H1 (cell line): ENCODE data around the gene CCDC120. TPM values are rescaled to one million over a fixed set of nuclear protein-coding genes. Genes with fewer than 3 reads are reported as not detected.

ENCODE experiments used
- CTCF ChIA-PET: fragments of 300-600 bp; sonication (Branson Sonifier 250); formaldehyde crosslinking; loops from one replicate; lab custom pipeline; 2021; ENCODE audit not compliant: partially characterized antibody; lab: Charles Lee
- POLR2A ChIA-PET: fragments of 300-600 bp; sonication (Branson Sonifier 250); formaldehyde crosslinking; loops from one replicate; lab custom pipeline; 2021; ENCODE audit warnings: inconsistent platforms; ENCODE audit not compliant: partially characterized antibody; lab: Charles Lee
- DNase-seq, 2 experiments: peaks; one replicate each; pipeline versions ENCODE4 v3.0.0 to v3.0.0-alpha.2; 2010 to 2022; ENCODE audit warnings: low spot score in 2 of 2, low read depth in 1 of 2, mixed read lengths in 1 of 2
- FAIRE-seq: peaks from 2 replicates; lab custom pipeline; 2011; peaks lifted over from hg19 to GRCh38; lab: Jason Lieb, UNC
- H2AFZ ChIP-seq: 2 replicates; pipeline ENCODE4 v1.8.1; 2012; ENCODE audit warnings: low read length, inconsistent platforms
- H2AK5ac ChIP-seq: 2 replicates; pipeline ENCODE4 v1.6.1; 2013; ENCODE audit warnings: low read depth, low read length
- H2BK120ac ChIP-seq: replicated peaks from 2 replicates; pipeline ENCODE3; 2013; ENCODE audit warnings: low read depth, low read length, inconsistent platforms
- H2BK12ac ChIP-seq: 2 replicates; pipeline ENCODE4 v1.6.1; 2013; ENCODE audit warnings: low read depth, low read length
- H2BK15ac ChIP-seq: 2 replicates; pipeline ENCODE4 v1.6.1; 2013; ENCODE audit warnings: low read length
- H2BK20ac ChIP-seq: 2 replicates; pipeline ENCODE4 v1.6.1; 2013; ENCODE audit warnings: low read length
- H2BK5ac ChIP-seq: 2 replicates; pipeline ENCODE4 v1.6.1; 2013; ENCODE audit warnings: low read depth, low read length
- H3K14ac ChIP-seq: 2 replicates; pipeline ENCODE4 v1.6.1; 2013; ENCODE audit warnings: inconsistent platforms; ENCODE audit not compliant: insufficient read length
- H3K18ac ChIP-seq: 2 replicates; pipeline ENCODE4 v1.6.1; 2013; ENCODE audit warnings: low read length; ENCODE audit errors: extremely low read depth
- H3K23ac ChIP-seq: 2 replicates; pipeline ENCODE4 v1.6.1; 2013; ENCODE audit warnings: inconsistent platforms; ENCODE audit not compliant: insufficient read length
- H3K23me2 ChIP-seq: 2 replicates; pipeline ENCODE4 v1.6.1; 2013; ENCODE audit warnings: low read depth, low read length
- H3K27ac ChIP-seq: 2 replicates; pipeline ENCODE4 v1.6.1; 2011; ENCODE audit warnings: low read depth, low read length, inconsistent platforms
- H3K27me3 ChIP-seq, 4 experiments: replicated peaks in 1 of 4; 1 replicate in 1 of 4; 2 replicates in 3 of 4; pipeline versions ENCODE4 v1.6.1 to v1.8.1; 2011 to 2013; ENCODE audit warnings: low read length in 3 of 4, mild to moderate bottlenecking in 3 of 4, inconsistent platforms in 2 of 4, mixed read lengths in 2 of 4, moderate library complexity in 1 of 4; ENCODE audit not compliant: control insufficient read depth in 3 of 4, insufficient read depth in 3 of 4; ENCODE audit errors: extremely low read depth in 1 of 4
- H3K36me3 ChIP-seq, 4 experiments: 2 replicates each; pipeline versions ENCODE4 v1.6.1 to v1.8.1; 2011 to 2013; ENCODE audit warnings: mild to moderate bottlenecking in 4 of 4, low read length in 3 of 4, moderate library complexity in 2 of 4, control low read depth in 1 of 4, inconsistent platforms in 1 of 4; ENCODE audit not compliant: insufficient read depth in 4 of 4, control insufficient read depth in 2 of 4
- H3K4ac ChIP-seq: replicated peaks from 2 replicates; pipeline ENCODE3; 2013; ENCODE audit warnings: low read length, low read depth, mixed read lengths, inconsistent platforms; ENCODE audit not compliant: insufficient read length
- H3K4me1 ChIP-seq, 4 experiments: replicated peaks in 1 of 4; 1 replicate in 1 of 4; 2 replicates in 3 of 4; pipeline versions ENCODE4 v1.6.1 to v1.8.1; 2011 to 2013; ENCODE audit warnings: low read length in 3 of 4, inconsistent platforms in 2 of 4, mixed read lengths in 1 of 4; ENCODE audit not compliant: insufficient read depth in 4 of 4, control insufficient read depth in 3 of 4
- H3K4me2 ChIP-seq, 2 experiments: 2 replicates each; pipeline versions ENCODE4 v1.6.1 to v1.8.1; 2011 to 2013; ENCODE audit warnings: low read depth in 2 of 2, low read length in 2 of 2, control low read depth in 1 of 2, inconsistent platforms in 1 of 2, mild to moderate bottlenecking in 1 of 2; ENCODE audit not compliant: insufficient read depth in 1 of 2
- H3K4me3 ChIP-seq, 4 experiments: fragments of 200-600, 300-600 bp in 1 of 4; sonication (generic), shearing (Covaris generic), sonication (Bioruptor Twin) in 1 of 4; 2 replicates each; pipeline versions ENCODE4 v1.5.1 to v1.8.1; 2011 to 2016; ENCODE audit warnings: low read length in 4 of 4, low read depth in 3 of 4, control low read depth in 2 of 4, inconsistent platforms in 2 of 4, mild to moderate bottlenecking in 2 of 4, mixed read lengths in 1 of 4, moderate library complexity in 1 of 4; ENCODE audit not compliant: insufficient read depth in 2 of 4; ENCODE audit errors: extremely low read depth in 1 of 4
- H3K56ac ChIP-seq: replicated peaks from 2 replicates; pipeline ENCODE3; 2013; ENCODE audit warnings: low read depth, mild to moderate bottlenecking, mixed read lengths, low read length, inconsistent platforms; ENCODE audit not compliant: insufficient read length
- H3K79me1 ChIP-seq: 2 replicates; pipeline ENCODE4 v1.6.1; 2013; ENCODE audit warnings: low read depth, low read length, control low read depth
- H3K79me2 ChIP-seq, 2 experiments: 2 replicates each; pipeline versions ENCODE4 v1.6.1 to v1.8.1; 2012 to 2013; ENCODE audit warnings: low read length in 2 of 2, mild to moderate bottlenecking in 2 of 2, inconsistent platforms in 1 of 2; ENCODE audit not compliant: insufficient read depth in 2 of 2, control insufficient read depth in 1 of 2
- H3K9ac ChIP-seq, 4 experiments: replicated peaks in 1 of 4; 1 replicate in 1 of 4; 2 replicates in 3 of 4; pipeline versions ENCODE4 v1.6.1 to v1.8.1; 2011 to 2013; ENCODE audit warnings: low read depth in 3 of 4, low read length in 3 of 4, control low read depth in 2 of 4, mild to moderate bottlenecking in 2 of 4, moderate library complexity in 2 of 4, inconsistent platforms in 1 of 4; ENCODE audit errors: extremely low read depth in 1 of 4
- H3K9me3 ChIP-seq, 2 experiments: 2 replicates each; pipeline versions ENCODE4 v1.6.1 to v1.8.1; 2012 to 2013; ENCODE audit warnings: mild to moderate bottlenecking in 2 of 2, moderate library complexity in 2 of 2, control low read depth in 1 of 2, inconsistent platforms in 1 of 2, low read depth in 1 of 2, low read length in 1 of 2, mixed read lengths in 1 of 2; ENCODE audit not compliant: insufficient read depth in 2 of 2
- H4K20me1 ChIP-seq, 2 experiments: replicated peaks in 1 of 2; 2 replicates each; pipeline versions ENCODE3 to v1.8.1; 2011 to 2013; ENCODE audit warnings: inconsistent platforms in 2 of 2, low read length in 2 of 2, mild to moderate bottlenecking in 1 of 2; ENCODE audit not compliant: insufficient read depth in 2 of 2, control insufficient read depth in 1 of 2
- H4K5ac ChIP-seq: 2 replicates; pipeline ENCODE4 v1.6.1; 2013; ENCODE audit warnings: low read length, low read depth, mixed read lengths, inconsistent platforms; ENCODE audit not compliant: insufficient read length
- H4K8ac ChIP-seq: 2 replicates; pipeline ENCODE4 v1.8.0; 2013; ENCODE audit warnings: mild to moderate bottlenecking, moderate library complexity, low read length, inconsistent platforms; ENCODE audit not compliant: insufficient read depth; ENCODE audit errors: extremely low read depth
- H4K91ac ChIP-seq: replicated peaks from 2 replicates; pipeline ENCODE3; 2013; ENCODE audit warnings: low read length, mixed read lengths, inconsistent platforms; ENCODE audit not compliant: insufficient read length
- CHD1 ChIP-seq: IDR thresholded peaks from 2 replicates; pipeline ENCODE4 v1.6.1; 2012; ENCODE audit warnings: low read depth, low read length, improper control_type of control experiment
- CTBP2 ChIP-seq: IDR thresholded peaks from 2 replicates; pipeline ENCODE4 v1.7.0; 2011; ENCODE audit warnings: borderline replicate concordance, mild to moderate bottlenecking, moderate library complexity, mixed read lengths, low read length; ENCODE audit not compliant: insufficient read depth, insufficient read length
- E2F6 ChIP-seq: IDR thresholded peaks from 2 replicates; pipeline ENCODE4 v1.6.1; 2012; ENCODE audit warnings: inconsistent platforms
- EZH2 ChIP-seq: fragments of 200-600 bp; sonication (generic); IDR thresholded peaks from 2 replicates; pipeline ENCODE4 v1.7.1; 2012; ENCODE audit warnings: low read depth, mild to moderate bottlenecking, moderate library complexity, low read length, inconsistent platforms; ENCODE audit not compliant: severe bottlenecking
- MAFK ChIP-seq: IDR thresholded peaks from 2 replicates; pipeline ENCODE4 v1.6.1; 2012; ENCODE audit warnings: low read depth, mild to moderate bottlenecking, improper control_type of control experiment, low read length
- POLR2A ChIP-seq, 2 experiments: IDR thresholded peaks; 1 replicate in 1 of 2; 2 replicates in 1 of 2; pipeline ENCODE4 v1.6.1; 2011; ENCODE audit warnings: low read depth in 2 of 2, low read length in 2 of 2, mild to moderate bottlenecking in 2 of 2; ENCODE audit errors: control extremely low read depth in 1 of 2
- RBBP5 ChIP-seq: IDR thresholded peaks from 2 replicates; pipeline ENCODE4 v1.7.1; 2012; ENCODE audit warnings: low read depth, mild to moderate bottlenecking, inconsistent platforms, low read length, moderate library complexity, borderline replicate concordance
- SP2 ChIP-seq: IDR thresholded peaks from 2 replicates; pipeline ENCODE4 v1.6.1; 2012; ENCODE audit warnings: mild to moderate bottlenecking, low read length, inconsistent platforms
- SRF ChIP-seq: IDR thresholded peaks from 2 replicates; pipeline ENCODE4 v1.6.1; 2011; ENCODE audit warnings: mild to moderate bottlenecking, low read depth, low read length, moderate library complexity
- TBP ChIP-seq: IDR thresholded peaks from 2 replicates; pipeline ENCODE4 v1.6.1; 2011; ENCODE audit warnings: low read depth, low read length, improper control_type of control experiment
- TCF12 ChIP-seq: IDR thresholded peaks from 2 replicates; pipeline ENCODE4 v1.6.1; 2011; ENCODE audit warnings: low read depth, mild to moderate bottlenecking, low read length
- USF2 ChIP-seq: IDR thresholded peaks from 2 replicates; pipeline ENCODE4 v1.6.1; 2011; ENCODE audit warnings: low read length, improper control_type of control experiment
- ZNF274 ChIP-seq: IDR thresholded peaks from 2 replicates; pipeline ENCODE4 v1.7.0; 2012; ENCODE audit warnings: low read length, borderline replicate concordance; ENCODE audit errors: extremely low read depth
- WGBS, 2 experiments: shearing (Covaris generic) in 1 of 2; methylation state at CpG; one replicate each; pipeline versions ENCODE4 v1.1.6 to v1.1.7; 2013 to 2015; ENCODE audit warnings: low lambda C conversion rate in 2 of 2, mixed read lengths in 2 of 2, inconsistent platforms in 1 of 2, low coverage in 1 of 2, missing lambda C conversion rate in 1 of 2; ENCODE audit not compliant: insufficient replicate concordance in 2 of 2, insufficient coverage in 1 of 2, insufficient read length in 1 of 2; ENCODE audit errors: extremely low coverage in 1 of 2, missing lambda C conversion rate in 1 of 2; 5-methylcytosine and 5-hydroxymethylcytosine counted together
- polyA plus RNA-seq, 7 experiments: library from polyadenylated mRNA; depleted of rRNA in 3 of 7; stranded (reverse) in 5 of 7; unstranded in 2 of 7; fragments of >200 nt in 5 of 7; fragments of 200-250 nt in 2 of 7; gene quantifications; 1 replicate in 5 of 7; 2 replicates in 1 of 7; 4 replicates in 1 of 7; pipeline versions ENCODE4 v1.2.1 to v1.2.3, GENCODE V29; 2011 to 2013; ENCODE audit warnings: missing spikeins in 2 of 7, mixed read lengths in 2 of 7
- total RNA-seq: library from RNA; stranded (reverse); fragmentation: NEBNext Ultra II Directional; extraction: Animal tissue kit (Norgen Biotek cat#: 25700); gene quantifications from 2 replicates; pipeline ENCODE4 v1.2.1, GENCODE V29; 2021

The CCDC120 gene
- total and polyA plus RNA-seq, 2 of the 8 experiments (the other 6 are each of a cell fraction or from before 2014, with no cell fraction given), result 4.9 to 11.9 TPM

- H2BK12ac ChIP-seq, result no peak overlapping the region
- FAIRE-seq, result no peak
- TF ChIP-seq EZH2 (no peak), SRF (no peak), E2F6 (no peak), POLR2A (IDR thresholded peaks at IDR 0.05; ENCODE audit: control extremely low read depth in 1 of 2, low read depth in 2 of 2, low read length in 2 of 2) (no peak), CTBP2 (no peak), USF2 (no peak), CHD1 (no peak), MAFK (no peak), SP2 (no peak), TCF12 (no peak), ZNF274 (no peak), RBBP5 (no peak), TBP (no peak)
Observed at GRCh38 chrX:49070988-49071387, 12.2 kb downstream of the CCDC120 start.

More at GRCh38 chrX:49070988-49071387, 12.2 kb downstream of the CCDC120 start:
- Histone ChIP-seq H3K4me2 (no peak overlapping the region), H4K91ac (no peak overlapping the region), H3K27me3 (no peaks in the 10 kb centered on the region), H4K5ac (no peak overlapping the region), H2AK5ac (no peak overlapping the region), H3K14ac (no peak overlapping the region), H2BK20ac (no peak overlapping the region), H3K79me2 (no peaks in the 10 kb centered on the region), H2BK5ac (no peak overlapping the region), H3K79me1 (no peaks in the 10 kb centered on the region), H3K9ac (no peak overlapping the region; a peak in 1 of 7 replicates), H4K20me1 (no peaks in the 10 kb centered on the region), H3K56ac (no peak overlapping the region), H3K18ac (no peak overlapping the region), H4K8ac (no peak overlapping the region), H2BK120ac (no peak overlapping the region), H3K4me1 (peaks cover 0 to 7% (median 4%) of the 10 kb centered on the region in 4 experiments; a peak in 5 of 7 replicates), H3K4me3 (no peak overlapping the region), H3K36me3 (no peaks in the 10 kb centered on the region; a peak in 2 of 8 replicates), H3K23ac (no peak overlapping the region), H3K9me3 (no peaks in the 10 kb centered on the region), H3K23me2 (no peaks in the 10 kb centered on the region), H3K4ac (no peak overlapping the region), H2AFZ (no peak overlapping the region), H2BK15ac (no peak overlapping the region), H3K27ac (no peak overlapping the region)
- no peak for DNase-seq
- WGBS, 2 experiments, result 84% methylated on average over 4 of the region's 4 CpGs; no CpG with 5 or more reads in 1 of the 2 experiments
- POLR2A ChIA-PET, result interaction anchor here (1.1 to 1.5 kb wide), 2 partner anchors 10 to 220 kb away, joined by 3 to 6 read pairs; no protein-coding TSS in a partner anchor
- CTCF ChIA-PET, result no interaction called here
